PFSK-1 (cell line): Measurements from ENCODE around the gene PARD3B.

Experiments used
- FOXP2 ChIP-seq: optimal IDR thresholded peaks from 2 replicates; pipeline ENCODE3; 2011; ENCODE audit warnings: borderline replicate concordance, control low read depth, inconsistent platforms; ENCODE audit not compliant: insufficient read depth; ENCODE audit errors: extremely low read length, extremely low read depth
- POLR2AphosphoS5 ChIP-seq: IDR thresholded peaks from 2 replicates; pipeline ENCODE4 v1.6.1; 2012; ENCODE audit warnings: low read depth, mild to moderate bottlenecking, control low read depth, low read length, moderate library complexity
- SIN3A ChIP-seq: IDR thresholded peaks from 2 replicates; pipeline ENCODE4 v1.6.1; 2012; ENCODE audit warnings: mild to moderate bottlenecking, low read length, moderate library complexity, borderline replicate concordance; ENCODE audit not compliant: insufficient read depth
- TAF1 ChIP-seq: IDR thresholded peaks from 2 replicates; pipeline ENCODE4 v1.6.1; 2012; ENCODE audit warnings: low read length, control low read depth, borderline replicate concordance; ENCODE audit not compliant: insufficient read depth
- TF ChIP-seq, protein P1 (sequence below), 2 experiments: IDR thresholded peaks; 2 replicates each; pipeline versions ENCODE4 v1.6.1 to v1.8.0; 2011 to 2012; ENCODE audit warnings: low read depth in 2 of 2, low read length in 2 of 2, control low read depth in 1 of 2, inconsistent platforms in 1 of 2, mild to moderate bottlenecking in 1 of 2, moderate library complexity in 1 of 2; ENCODE audit not compliant: insufficient read depth in 1 of 2

PARD3B gene

DNA sequence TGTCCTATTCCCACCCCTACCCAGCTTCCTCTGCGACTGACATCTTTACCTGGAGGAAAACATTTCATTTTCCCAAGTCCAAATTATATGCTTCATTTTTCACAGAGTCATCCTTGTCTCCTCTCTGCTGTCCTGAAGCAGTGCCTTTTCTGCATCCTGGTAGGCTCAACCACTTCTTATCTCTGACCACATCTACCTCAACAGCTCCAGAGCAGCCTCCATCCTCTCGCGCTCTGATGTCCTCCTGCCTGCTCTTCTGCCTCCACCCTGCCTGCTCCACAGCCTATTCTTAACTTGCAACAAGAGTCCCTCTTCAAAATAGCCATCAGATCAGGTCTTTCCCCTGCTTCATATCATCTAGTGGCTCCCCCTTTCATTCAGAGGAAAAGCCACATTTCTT, 457.1 kb downstream of the PARD3B start:
- TF ChIP-seq SIN3A (no peak), POLR2AphosphoS5 (no peak), TAF1 (no peak), FOXP2 (no peak)
- TF ChIP-seq, protein P1, sequence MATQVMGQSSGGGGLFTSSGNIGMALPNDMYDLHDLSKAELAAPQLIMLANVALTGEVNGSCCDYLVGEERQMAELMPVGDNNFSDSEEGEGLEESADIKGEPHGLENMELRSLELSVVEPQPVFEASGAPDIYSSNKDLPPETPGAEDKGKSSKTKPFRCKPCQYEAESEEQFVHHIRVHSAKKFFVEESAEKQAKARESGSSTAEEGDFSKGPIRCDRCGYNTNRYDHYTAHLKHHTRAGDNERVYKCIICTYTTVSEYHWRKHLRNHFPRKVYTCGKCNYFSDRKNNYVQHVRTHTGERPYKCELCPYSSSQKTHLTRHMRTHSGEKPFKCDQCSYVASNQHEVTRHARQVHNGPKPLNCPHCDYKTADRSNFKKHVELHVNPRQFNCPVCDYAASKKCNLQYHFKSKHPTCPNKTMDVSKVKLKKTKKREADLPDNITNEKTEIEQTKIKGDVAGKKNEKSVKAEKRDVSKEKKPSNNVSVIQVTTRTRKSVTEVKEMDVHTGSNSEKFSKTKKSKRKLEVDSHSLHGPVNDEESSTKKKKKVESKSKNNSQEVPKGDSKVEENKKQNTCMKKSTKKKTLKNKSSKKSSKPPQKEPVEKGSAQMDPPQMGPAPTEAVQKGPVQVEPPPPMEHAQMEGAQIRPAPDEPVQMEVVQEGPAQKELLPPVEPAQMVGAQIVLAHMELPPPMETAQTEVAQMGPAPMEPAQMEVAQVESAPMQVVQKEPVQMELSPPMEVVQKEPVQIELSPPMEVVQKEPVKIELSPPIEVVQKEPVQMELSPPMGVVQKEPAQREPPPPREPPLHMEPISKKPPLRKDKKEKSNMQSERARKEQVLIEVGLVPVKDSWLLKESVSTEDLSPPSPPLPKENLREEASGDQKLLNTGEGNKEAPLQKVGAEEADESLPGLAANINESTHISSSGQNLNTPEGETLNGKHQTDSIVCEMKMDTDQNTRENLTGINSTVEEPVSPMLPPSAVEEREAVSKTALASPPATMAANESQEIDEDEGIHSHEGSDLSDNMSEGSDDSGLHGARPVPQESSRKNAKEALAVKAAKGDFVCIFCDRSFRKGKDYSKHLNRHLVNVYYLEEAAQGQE (IDR thresholded peaks at IDR 0.05; ENCODE audit: insufficient read depth in 1 of 2, low read depth in 2 of 2, low read length in 2 of 2): no peak

DNA sequence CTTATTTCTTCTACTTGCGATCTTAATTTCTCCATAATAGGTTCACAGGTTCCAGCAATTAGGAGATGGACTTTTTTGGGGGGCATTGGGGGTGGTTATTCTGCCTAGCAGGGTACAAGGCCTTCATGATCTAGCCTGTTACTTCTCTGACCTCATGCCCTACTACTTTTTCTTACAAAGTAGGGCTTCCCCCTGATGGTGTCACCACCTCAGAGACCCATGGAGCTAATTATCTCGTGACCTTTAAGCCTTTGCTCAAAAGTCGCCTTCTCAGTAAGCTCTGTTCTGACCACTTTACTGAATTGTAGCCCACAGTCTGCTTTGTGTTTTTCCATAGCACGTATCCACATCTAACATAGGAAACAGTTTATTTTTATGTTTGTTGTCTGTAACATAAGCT, 458.0 kb downstream of the PARD3B start:
- TF ChIP-seq POLR2AphosphoS5 (no peak), FOXP2 (no peak), TAF1 (no peak), SIN3A (no peak)
- TF ChIP-seq, protein P1 (IDR thresholded peaks at IDR 0.05; ENCODE audit: insufficient read depth in 1 of 2, low read depth in 2 of 2, low read length in 2 of 2): no peak

DNA sequence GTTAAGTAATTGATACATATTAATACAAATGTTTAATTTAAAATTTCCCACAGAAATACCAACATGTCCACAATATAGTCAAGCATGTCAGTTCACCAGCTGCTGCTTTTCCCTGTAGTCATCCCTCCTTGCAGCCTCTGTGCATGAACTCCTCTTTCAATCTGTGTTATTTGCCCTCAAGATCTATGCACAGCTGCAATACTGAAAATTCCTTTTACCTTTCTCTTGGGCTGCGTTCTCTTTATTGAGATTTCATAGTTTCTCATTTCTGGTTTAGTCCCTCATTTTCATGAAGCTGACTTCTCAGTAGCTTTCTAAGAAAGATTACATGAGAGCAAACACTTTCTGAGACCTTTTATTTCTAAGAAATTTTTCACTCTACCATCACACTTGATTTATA, 464.9 kb downstream of the PARD3B start:
- no peak for TF ChIP-seq FOXP2
- no peak for TF ChIP-seq TAF1
- TF ChIP-seq, protein P1 (IDR thresholded peaks at IDR 0.05; ENCODE audit: insufficient read depth in 1 of 2, low read depth in 2 of 2, low read length in 2 of 2): no peak
- no peak for TF ChIP-seq POLR2AphosphoS5
- TF ChIP-seq SIN3A: no peak

DNA sequence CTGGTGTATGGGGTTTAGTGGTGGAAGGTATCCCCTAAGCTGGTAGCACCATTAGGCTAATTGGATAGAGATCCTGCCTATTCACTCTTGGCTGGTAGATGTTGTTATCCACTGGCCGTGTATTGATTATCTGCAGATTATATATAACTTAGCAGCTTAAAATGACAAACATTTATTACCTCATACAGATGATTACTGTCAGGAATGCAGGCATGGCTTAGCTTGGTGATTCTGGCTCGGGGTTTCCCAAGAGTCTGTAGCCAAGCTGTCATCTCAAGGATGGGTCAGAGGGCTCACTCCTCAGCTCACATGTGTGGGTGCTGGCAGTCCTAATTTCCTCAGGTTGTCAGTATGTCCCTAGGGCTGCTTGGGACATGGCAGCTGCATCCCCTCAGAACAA, 465.8 kb downstream of the PARD3B start:
- TF ChIP-seq POLR2AphosphoS5 (no peak), TAF1 (no peak), SIN3A (no peak), FOXP2 (no peak)
- TF ChIP-seq, protein P1 (IDR thresholded peaks at IDR 0.05; ENCODE audit: insufficient read depth in 1 of 2, low read depth in 2 of 2, low read length in 2 of 2): no peak

DNA sequence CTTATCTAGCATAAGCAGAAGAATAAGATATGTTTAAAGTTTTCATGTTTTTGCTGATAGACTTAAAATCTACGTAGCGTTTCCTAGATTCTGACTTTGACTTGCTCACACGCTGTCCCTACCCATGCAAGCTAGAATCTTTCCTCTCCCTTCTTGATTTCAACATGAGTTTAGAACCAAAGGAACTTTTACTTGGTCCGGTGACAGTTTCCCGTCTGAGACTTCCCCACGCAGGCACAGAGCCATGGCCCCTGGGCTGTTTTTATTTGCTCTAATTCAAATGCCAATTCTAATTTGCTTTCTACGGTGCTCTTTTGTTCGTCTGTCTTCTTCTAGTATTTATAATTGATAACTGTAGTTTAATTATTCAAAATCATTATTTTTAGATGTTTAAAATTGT, 467.7 kb downstream of the PARD3B start:
- no peak for TF ChIP-seq SIN3A
- no peak for TF ChIP-seq TAF1
- no peak for TF ChIP-seq POLR2AphosphoS5
- TF ChIP-seq, protein P1 (IDR thresholded peaks at IDR 0.05; ENCODE audit: insufficient read depth in 1 of 2, low read depth in 2 of 2, low read length in 2 of 2): no peak
- TF ChIP-seq FOXP2: no peak
